Liver (tissue), 9 donors: Measurements from ENCODE around the gene FOXO3. TPM values are rescaled to one million over a fixed set of nuclear protein-coding genes. Genes with fewer than 3 reads are reported as not detected.

Source experiments
- DNase-seq: peaks from one replicate; pipeline ENCODE4 v3.0.0-alpha.2; 2017; ENCODE audit warnings: low spot score
- H3K27ac ChIP-seq, 2 donors: one replicate each; pipeline ENCODE4 v1.7.0; 2013; ENCODE audit warnings: inconsistent platforms in 2 of 2, low read length in 2 of 2, control low read depth in 1 of 2, low read depth in 1 of 2, mild to moderate bottlenecking in 1 of 2
- H3K27me3 ChIP-seq, 4 donors: one replicate each; pipeline versions ENCODE4 v1.6.1 to v1.7.0; 2013; ENCODE audit warnings: low read length in 3 of 4, inconsistent platforms in 1 of 4, mild to moderate bottlenecking in 1 of 4, moderate library complexity in 1 of 4; ENCODE audit not compliant: control insufficient read depth in 4 of 4, insufficient read depth in 4 of 4
- H3K36me3 ChIP-seq, 4 donors: one replicate each; pipeline versions ENCODE4 v1.6.1 to v1.7.0; 2013; ENCODE audit warnings: low read length in 3 of 4, mild to moderate bottlenecking in 3 of 4, low read depth in 1 of 4, moderate library complexity in 1 of 4; ENCODE audit not compliant: control insufficient read depth in 4 of 4, insufficient read depth in 3 of 4
- H3K4me1 ChIP-seq, 4 donors: one replicate each; pipeline versions ENCODE4 v1.6.1 to v1.7.0; 2013; ENCODE audit warnings: low read length in 3 of 4, mild to moderate bottlenecking in 3 of 4, moderate library complexity in 1 of 4; ENCODE audit not compliant: control insufficient read depth in 4 of 4, insufficient read depth in 4 of 4
- H3K4me3 ChIP-seq, 3 donors: one replicate each; pipeline versions ENCODE4 v1.6.1 to v1.7.0; 2013; ENCODE audit warnings: low read length in 3 of 3, control low read depth in 1 of 3, low read depth in 1 of 3, mild to moderate bottlenecking in 1 of 3
- H3K9ac ChIP-seq, 2 donors: one replicate each; pipeline ENCODE4 v1.7.0; 2013; ENCODE audit warnings: low read length in 2 of 2, mild to moderate bottlenecking in 2 of 2, moderate library complexity in 2 of 2, control low read depth in 1 of 2, low read depth in 1 of 2
- H3K9me3 ChIP-seq, 4 donors: one replicate each; pipeline versions ENCODE4 v1.6.1 to v1.7.0; 2013; ENCODE audit warnings: low read length in 3 of 4; ENCODE audit not compliant: control insufficient read depth in 4 of 4
- EGR1 ChIP-seq, 2 donors: IDR thresholded peaks; 2 replicates each; pipeline ENCODE4 v1.6.1; 2016 to 2018; ENCODE audit warnings: antibody characterized with exemption in 2 of 2, low read depth in 2 of 2
- FOXA1 ChIP-seq: IDR thresholded peaks from 2 replicates; pipeline ENCODE4 v1.6.1; 2016; ENCODE audit warnings: antibody characterized with exemption
- FOXA2 ChIP-seq: IDR thresholded peaks from 2 replicates; pipeline ENCODE4 v1.6.1; 2016; ENCODE audit warnings: antibody characterized with exemption
- GABPA ChIP-seq, 2 donors: IDR thresholded peaks in 1 of 2; conservative IDR thresholded peaks in 1 of 2; 2 replicates each; pipeline ENCODE4 v1.6.1; 2016; ENCODE audit warnings: antibody characterized with exemption in 2 of 2, mild to moderate bottlenecking in 1 of 2, moderate library complexity in 1 of 2
- HNF4A ChIP-seq, 2 donors: conservative IDR thresholded peaks; 2 replicates each; pipeline ENCODE4 v1.6.1; 2016; ENCODE audit warnings: antibody characterized with exemption in 2 of 2, mild to moderate bottlenecking in 2 of 2
- HNF4G ChIP-seq: IDR thresholded peaks from 2 replicates; pipeline ENCODE4 v1.6.1; 2016; ENCODE audit warnings: antibody characterized with exemption
- JUND ChIP-seq, 2 donors: IDR thresholded peaks; 2 replicates each; pipeline ENCODE4 v1.6.1; 2016; ENCODE audit warnings: antibody characterized with exemption in 2 of 2
- NR2F2 ChIP-seq: IDR thresholded peaks from 2 replicates; pipeline ENCODE4 v1.6.1; 2016; ENCODE audit warnings: antibody characterized with exemption
- RAD21 ChIP-seq, 2 donors: IDR thresholded peaks; 2 replicates each; pipeline ENCODE4 v1.6.1; 2016; ENCODE audit warnings: antibody characterized with exemption in 2 of 2, mild to moderate bottlenecking in 2 of 2
- RXRA ChIP-seq, 2 donors: IDR thresholded peaks; 2 replicates each; pipeline ENCODE4 v1.6.1; 2017 to 2018; ENCODE audit warnings: antibody characterized with exemption in 2 of 2, mild to moderate bottlenecking in 1 of 2
- SP1 ChIP-seq: IDR thresholded peaks from 2 replicates; pipeline ENCODE4 v1.6.1; 2018; ENCODE audit warnings: antibody characterized with exemption, mild to moderate bottlenecking
- TAF1 ChIP-seq: conservative IDR thresholded peaks from 2 replicates; pipeline ENCODE4 v1.6.1; 2016; ENCODE audit warnings: antibody characterized with exemption, mild to moderate bottlenecking
- YY1 ChIP-seq: IDR thresholded peaks from 2 replicates; pipeline ENCODE4 v1.6.1; 2016; ENCODE audit warnings: antibody characterized with exemption, mild to moderate bottlenecking
- WGBS: extraction: QIAGEN DNeasy Blood & Tissue Kit; methylation state at CpG from one replicate; pipeline ENCODE4 v1.1.7; 2013; 5-methylcytosine and 5-hydroxymethylcytosine counted together
- polyA plus RNA-seq, 2 donors: library from polyadenylated mRNA; stranded (reverse) in 1 of 2; unstranded in 1 of 2; fragments of 200-250 nt in 1 of 2; fragments of >200 nt in 1 of 2; fragmentation: Nextera tagmentation in 1 of 2; extraction: Ambion mirVana in 1 of 2; gene quantifications; one replicate each; pipeline versions ENCODE4 v1.2.1 to v1.2.3, GENCODE V29; 2013 to 2015
- total RNA-seq, 2 donors: library from RNA; depleted of rRNA; stranded (reverse); fragments of >200 nt; gene quantifications; one replicate each; pipeline ENCODE4 v1.2.3, GENCODE V29; 2014
- TF ChIP-seq, protein P1 (sequence below): IDR thresholded peaks from 2 replicates; pipeline ENCODE4 v1.6.1; 2016; ENCODE audit warnings: antibody characterized with exemption
- TF ChIP-seq, protein P2 (sequence below): IDR thresholded peaks from 2 replicates; pipeline ENCODE4 v1.6.1; 2016; ENCODE audit warnings: antibody characterized with exemption
- TF ChIP-seq, protein P3 (sequence below): IDR thresholded peaks from 2 replicates; pipeline ENCODE4 v1.6.1; 2016; ENCODE audit warnings: antibody characterized with exemption, mild to moderate bottlenecking
- TF ChIP-seq, protein P4 (sequence below): fragments of 150-350 bp; IDR thresholded peaks from 2 replicates; pipeline ENCODE4 v1.5.1; 2017; ENCODE audit warnings: improper control_type of control experiment, low read depth, low read length; ENCODE audit not compliant: missing input control
- donor health status: healthy.
- donor health status: healthy.
- donor health status: healthy.
- donor health status: healthy.
- donor health status: healthy.

The FOXO3 gene
- total and polyA plus RNA-seq, 4 donors: 6.0 to 72.2 (median 17.3) TPM

DNA sequence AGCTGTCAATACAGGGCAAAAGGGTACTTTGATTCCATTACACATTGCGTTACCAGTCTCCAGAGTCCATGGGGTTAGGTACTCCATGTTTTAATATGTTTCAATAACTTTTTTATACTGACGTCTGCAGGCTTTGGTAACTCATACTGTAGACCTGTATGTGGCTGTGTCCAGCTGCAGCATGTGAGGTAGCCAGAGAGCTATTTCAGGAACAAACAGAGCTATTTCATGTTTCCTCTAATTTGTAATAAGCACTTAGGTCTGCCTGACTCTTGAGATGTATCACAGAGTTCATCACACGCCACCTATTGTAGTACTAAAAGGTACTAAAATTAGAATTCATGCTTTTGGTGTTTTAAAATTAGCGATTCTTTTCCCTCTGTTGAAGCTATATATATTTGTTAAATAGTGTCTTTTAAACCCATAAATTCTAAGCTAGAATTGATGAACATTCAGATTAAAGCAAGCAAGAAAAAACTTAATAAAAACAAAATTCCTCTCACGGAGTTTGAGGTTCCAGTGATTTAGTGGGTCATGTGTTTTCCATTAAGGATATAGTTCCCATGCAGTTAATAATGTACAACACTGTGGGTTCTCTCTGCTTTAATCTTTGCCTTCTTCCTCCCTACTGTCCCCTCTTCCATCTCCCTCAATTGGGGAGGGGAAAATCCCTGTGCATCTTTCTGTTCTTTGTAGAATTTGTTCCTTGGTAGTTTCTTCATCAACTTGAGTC lies 37.0 kb downstream of the FOXO3 start (continued):
- TF ChIP-seq, protein P1, sequence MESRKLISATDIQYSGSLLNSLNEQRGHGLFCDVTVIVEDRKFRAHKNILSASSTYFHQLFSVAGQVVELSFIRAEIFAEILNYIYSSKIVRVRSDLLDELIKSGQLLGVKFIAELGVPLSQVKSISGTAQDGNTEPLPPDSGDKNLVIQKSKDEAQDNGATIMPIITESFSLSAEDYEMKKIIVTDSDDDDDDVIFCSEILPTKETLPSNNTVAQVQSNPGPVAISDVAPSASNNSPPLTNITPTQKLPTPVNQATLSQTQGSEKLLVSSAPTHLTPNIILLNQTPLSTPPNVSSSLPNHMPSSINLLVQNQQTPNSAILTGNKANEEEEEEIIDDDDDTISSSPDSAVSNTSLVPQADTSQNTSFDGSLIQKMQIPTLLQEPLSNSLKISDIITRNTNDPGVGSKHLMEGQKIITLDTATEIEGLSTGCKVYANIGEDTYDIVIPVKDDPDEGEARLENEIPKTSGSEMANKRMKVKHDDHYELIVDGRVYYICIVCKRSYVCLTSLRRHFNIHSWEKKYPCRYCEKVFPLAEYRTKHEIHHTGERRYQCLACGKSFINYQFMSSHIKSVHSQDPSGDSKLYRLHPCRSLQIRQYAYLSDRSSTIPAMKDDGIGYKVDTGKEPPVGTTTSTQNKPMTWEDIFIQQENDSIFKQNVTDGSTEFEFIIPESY: no peak

DNA sequence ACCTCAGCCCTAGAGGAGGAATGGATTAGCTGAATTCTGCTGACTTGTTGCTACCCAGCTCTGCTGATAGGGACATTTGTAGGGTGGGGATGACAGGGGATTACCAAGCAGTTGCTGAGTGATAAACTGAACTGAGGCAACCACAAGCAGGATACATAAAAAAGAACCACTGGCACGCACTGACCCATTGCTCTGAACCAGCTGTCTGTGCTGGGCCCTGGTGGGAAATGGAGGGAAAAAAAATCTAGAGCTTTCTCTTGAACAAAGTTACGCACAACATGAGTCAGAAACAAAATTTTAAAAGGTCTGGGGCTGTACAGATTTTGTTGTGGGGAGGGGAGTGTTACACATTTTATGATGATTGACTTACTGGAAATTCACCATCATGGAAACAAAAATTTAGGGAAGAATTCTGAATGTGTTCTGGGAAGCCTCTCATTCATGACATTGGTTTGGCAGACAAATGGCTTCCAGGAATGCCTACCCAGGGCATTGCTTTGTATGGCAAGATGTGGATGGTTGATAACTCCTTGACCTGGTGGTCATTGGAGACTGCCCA lies 37.7 kb downstream of the FOXO3 start:
- Histone ChIP-seq H3K9me3 (no peaks in the 10 kb centered on the region), H3K4me1 (peaks cover 9 to 37% (median 27%) of the 10 kb centered on the region in 4 donors)

More for the DNA sequence above, 37.7 kb downstream of the FOXO3 start:
- no peak for TF ChIP-seq HNF4A (conservative IDR thresholded peaks at IDR 0.05)
- no peak for TF ChIP-seq HNF4G
- TF ChIP-seq FOXA1: no peak
- TF ChIP-seq EGR1 (IDR thresholded peaks at IDR 0.05; ENCODE audit: low read depth in 2 of 2): no peak
- TF ChIP-seq, protein P1: no peak
- no peak for TF ChIP-seq RXRA (IDR thresholded peaks at IDR 0.05)
- no peak for TF ChIP-seq NR2F2
- TF ChIP-seq, protein P2, sequence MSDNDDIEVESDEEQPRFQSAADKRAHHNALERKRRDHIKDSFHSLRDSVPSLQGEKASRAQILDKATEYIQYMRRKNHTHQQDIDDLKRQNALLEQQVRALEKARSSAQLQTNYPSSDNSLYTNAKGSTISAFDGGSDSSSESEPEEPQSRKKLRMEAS: no peak
- no peak for TF ChIP-seq RAD21 (IDR thresholded peaks at IDR 0.05)
- no peak for TF ChIP-seq FOXA2
- TF ChIP-seq YY1: no peak
- no peak for TF ChIP-seq GABPA (IDR thresholded peaks at IDR 0.05 in 1 of 2, conservative IDR thresholded peaks at IDR 0.05 in 1 of 2)
- TF ChIP-seq, protein P3, sequence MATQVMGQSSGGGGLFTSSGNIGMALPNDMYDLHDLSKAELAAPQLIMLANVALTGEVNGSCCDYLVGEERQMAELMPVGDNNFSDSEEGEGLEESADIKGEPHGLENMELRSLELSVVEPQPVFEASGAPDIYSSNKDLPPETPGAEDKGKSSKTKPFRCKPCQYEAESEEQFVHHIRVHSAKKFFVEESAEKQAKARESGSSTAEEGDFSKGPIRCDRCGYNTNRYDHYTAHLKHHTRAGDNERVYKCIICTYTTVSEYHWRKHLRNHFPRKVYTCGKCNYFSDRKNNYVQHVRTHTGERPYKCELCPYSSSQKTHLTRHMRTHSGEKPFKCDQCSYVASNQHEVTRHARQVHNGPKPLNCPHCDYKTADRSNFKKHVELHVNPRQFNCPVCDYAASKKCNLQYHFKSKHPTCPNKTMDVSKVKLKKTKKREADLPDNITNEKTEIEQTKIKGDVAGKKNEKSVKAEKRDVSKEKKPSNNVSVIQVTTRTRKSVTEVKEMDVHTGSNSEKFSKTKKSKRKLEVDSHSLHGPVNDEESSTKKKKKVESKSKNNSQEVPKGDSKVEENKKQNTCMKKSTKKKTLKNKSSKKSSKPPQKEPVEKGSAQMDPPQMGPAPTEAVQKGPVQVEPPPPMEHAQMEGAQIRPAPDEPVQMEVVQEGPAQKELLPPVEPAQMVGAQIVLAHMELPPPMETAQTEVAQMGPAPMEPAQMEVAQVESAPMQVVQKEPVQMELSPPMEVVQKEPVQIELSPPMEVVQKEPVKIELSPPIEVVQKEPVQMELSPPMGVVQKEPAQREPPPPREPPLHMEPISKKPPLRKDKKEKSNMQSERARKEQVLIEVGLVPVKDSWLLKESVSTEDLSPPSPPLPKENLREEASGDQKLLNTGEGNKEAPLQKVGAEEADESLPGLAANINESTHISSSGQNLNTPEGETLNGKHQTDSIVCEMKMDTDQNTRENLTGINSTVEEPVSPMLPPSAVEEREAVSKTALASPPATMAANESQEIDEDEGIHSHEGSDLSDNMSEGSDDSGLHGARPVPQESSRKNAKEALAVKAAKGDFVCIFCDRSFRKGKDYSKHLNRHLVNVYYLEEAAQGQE: no peak
- TF ChIP-seq, protein P4, sequence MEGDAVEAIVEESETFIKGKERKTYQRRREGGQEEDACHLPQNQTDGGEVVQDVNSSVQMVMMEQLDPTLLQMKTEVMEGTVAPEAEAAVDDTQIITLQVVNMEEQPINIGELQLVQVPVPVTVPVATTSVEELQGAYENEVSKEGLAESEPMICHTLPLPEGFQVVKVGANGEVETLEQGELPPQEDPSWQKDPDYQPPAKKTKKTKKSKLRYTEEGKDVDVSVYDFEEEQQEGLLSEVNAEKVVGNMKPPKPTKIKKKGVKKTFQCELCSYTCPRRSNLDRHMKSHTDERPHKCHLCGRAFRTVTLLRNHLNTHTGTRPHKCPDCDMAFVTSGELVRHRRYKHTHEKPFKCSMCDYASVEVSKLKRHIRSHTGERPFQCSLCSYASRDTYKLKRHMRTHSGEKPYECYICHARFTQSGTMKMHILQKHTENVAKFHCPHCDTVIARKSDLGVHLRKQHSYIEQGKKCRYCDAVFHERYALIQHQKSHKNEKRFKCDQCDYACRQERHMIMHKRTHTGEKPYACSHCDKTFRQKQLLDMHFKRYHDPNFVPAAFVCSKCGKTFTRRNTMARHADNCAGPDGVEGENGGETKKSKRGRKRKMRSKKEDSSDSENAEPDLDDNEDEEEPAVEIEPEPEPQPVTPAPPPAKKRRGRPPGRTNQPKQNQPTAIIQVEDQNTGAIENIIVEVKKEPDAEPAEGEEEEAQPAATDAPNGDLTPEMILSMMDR: no peak
- no peak for TF ChIP-seq TAF1
- no peak for TF ChIP-seq SP1
- no peak for TF ChIP-seq JUND (IDR thresholded peaks at IDR 0.05)
- no peak overlapping the region for H3K4me3 ChIP-seq
- H3K9ac ChIP-seq: no peak overlapping the region
- DNase-seq: no peak
- no peaks in the 10 kb centered on the region for H3K27me3 ChIP-seq
- H3K36me3 ChIP-seq: no peaks in the 10 kb centered on the region
- no peak overlapping the region for H3K27ac ChIP-seq
- 86% methylated on average over 2 of the region's 2 CpGs for WGBS
